GM15510 (cell line): Measurements from ENCODE around the gene GRIN2D.

Source experiments
- POLR2A ChIP-seq: IDR thresholded peaks from 3 replicates; pipeline ENCODE4 v1.6.1; 2011; ENCODE audit warnings: borderline replicate concordance; ENCODE audit not compliant: insufficient read length; ENCODE audit errors: extremely low read depth

Gene GRIN2D

GRCh38 chr19:48363810-48364597 is 29.5 kb upstream of the GRIN2D start, which contains the start of the genes SYNGR4 and TMEM143:
TSS of gene SYNGR4 (plus strand) at chr19:48364367. CDS start at chr19:48365843, 1,476 bp downstream.
TSS of gene TMEM143 (minus strand) at chr19:48363940. CDS start at chr19:48363920, 20 bp downstream.
- TF ChIP-seq POLR2A = peak; percentile 57

- TF ChIP-seq POLR2A = no peak
Observed at GRCh38 chr19:48364598-48365348, 28.7 kb upstream of the GRIN2D start.

- no peak for TF ChIP-seq POLR2A
Observed at GRCh38 chr19:48365602-48366001, 27.9 kb upstream of the GRIN2D start.

- no peak for TF ChIP-seq POLR2A
Observed at GRCh38 chr19:48367855-48368254, 25.6 kb upstream of the GRIN2D start.

- TF ChIP-seq POLR2A = no peak
Observed at GRCh38 chr19:48368936-48369335, 24.5 kb upstream of the GRIN2D start.

GRCh38 chr19:48370955-48371354 is 22.5 kb upstream of the GRIN2D start:
- TF ChIP-seq POLR2A = no peak

GRCh38 chr19:48371367-48371766 is 22.1 kb upstream of the GRIN2D start:
- TF ChIP-seq POLR2A = no peak

- no peak for TF ChIP-seq POLR2A
Observed at GRCh38 chr19:48372904-48373303, 20.6 kb upstream of the GRIN2D start.

- TF ChIP-seq POLR2A = no peak
Observed at GRCh38 chr19:48373567-48373966, 19.9 kb upstream of the GRIN2D start.

- no peak for TF ChIP-seq POLR2A
Observed at GRCh38 chr19:48378194-48378570, 15.3 kb upstream of the GRIN2D start.

GRCh38 chr19:48379058-48379457 is 14.4 kb upstream of the GRIN2D start:
- no peak for TF ChIP-seq POLR2A

- TF ChIP-seq POLR2A = no peak
Observed at GRCh38 chr19:48381178-48381950, 12.1 kb upstream of the GRIN2D start.

GRCh38 chr19:48382286-48382685 is 11.2 kb upstream of the GRIN2D start:
- no peak for TF ChIP-seq POLR2A

- no peak for TF ChIP-seq POLR2A
Observed at GRCh38 chr19:48385461-48386087, 7.9 kb upstream of the GRIN2D start.
